Lower lobe of right lung (tissue), 2 donors: ENCODE data around the gene PRR36. TPM values are rescaled to one million over a fixed set of nuclear protein-coding genes. Genes with fewer than 3 reads are reported as not detected.

Experiments used
- ATAC-seq, 2 donors: fragments of 200-7000 bp; cut with Tn5 transposase; one replicate each; pipeline ENCODE4 v1.9.1; 2020 to 2022; ENCODE audit warnings: mild to moderate bottlenecking in 2 of 2, moderate library complexity in 2 of 2
- DNase-seq: peaks from one replicate; pipeline ENCODE4 v3.0.0-alpha.2; 2020
- H3K27ac ChIP-seq: fragments of 200-600 bp; one replicate; pipeline ENCODE4 v1.8.0; 2022
- H3K27me3 ChIP-seq: fragments of 200-600 bp; one replicate; pipeline ENCODE4 v1.8.0; 2022; ENCODE audit warnings: low read depth
- H3K36me3 ChIP-seq: fragments of 200-600 bp; one replicate; pipeline ENCODE4 v1.8.0; 2022; ENCODE audit warnings: mild to moderate bottlenecking
- H3K4me1 ChIP-seq: fragments of 200-600 bp; one replicate; pipeline ENCODE4 v1.8.0; 2022
- H3K4me3 ChIP-seq: fragments of 200-600 bp; one replicate; pipeline ENCODE4 v1.8.0; 2022; ENCODE audit warnings: mild to moderate bottlenecking
- H3K9me3 ChIP-seq: fragments of 200-600 bp; one replicate; pipeline ENCODE4 v1.8.0; 2022
- intact Hi-C: fragments of 100-400 bp; cut with DNase I; formaldehyde crosslinking; loops from one replicate; pipeline ENCODE4 v1.11.0; 2022
- total RNA-seq: library from RNA; stranded (reverse); fragmentation: NEBNext Ultra II Directional; extraction: Animal tissue kit (Norgen Biotek cat#: 25700); gene quantifications from one replicate; pipeline ENCODE4 v1.2.1, GENCODE V29; 2021
- TF ChIP-seq, protein P1 (sequence below): fragments of 200-600 bp; IDR thresholded peaks from one replicate; pipeline ENCODE4 v1.8.0; 2022; ENCODE audit warnings: antibody characterized with exemption, mild to moderate bottlenecking
- donor health status: DM: no; HTN: yes; CAD: no; lungs with severe emphysema.

PRR36 gene
- total RNA-seq, 1 donor from 2014 or later = 2.5 TPM

DNA sequence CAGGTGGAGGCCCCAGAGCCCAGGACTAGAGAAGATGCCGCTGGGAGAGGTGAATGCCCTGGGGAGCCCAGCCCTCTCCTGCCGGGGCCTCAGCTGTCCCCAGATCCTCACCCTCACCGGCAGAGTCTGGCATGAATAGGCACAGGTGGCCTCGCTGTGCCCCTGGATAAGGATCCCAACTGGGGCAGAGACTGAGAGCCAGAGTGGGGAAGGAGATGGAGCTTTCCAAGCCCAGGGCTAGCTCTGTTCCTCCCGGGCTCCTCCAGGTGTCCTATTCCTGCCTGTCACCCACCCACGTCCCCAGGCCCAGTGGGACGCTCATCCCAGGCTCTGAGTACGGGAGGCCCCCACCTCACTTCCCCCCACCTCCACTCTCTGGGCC lies 16.5 kb downstream of the PRR36 start:
- TF ChIP-seq, protein P1, sequence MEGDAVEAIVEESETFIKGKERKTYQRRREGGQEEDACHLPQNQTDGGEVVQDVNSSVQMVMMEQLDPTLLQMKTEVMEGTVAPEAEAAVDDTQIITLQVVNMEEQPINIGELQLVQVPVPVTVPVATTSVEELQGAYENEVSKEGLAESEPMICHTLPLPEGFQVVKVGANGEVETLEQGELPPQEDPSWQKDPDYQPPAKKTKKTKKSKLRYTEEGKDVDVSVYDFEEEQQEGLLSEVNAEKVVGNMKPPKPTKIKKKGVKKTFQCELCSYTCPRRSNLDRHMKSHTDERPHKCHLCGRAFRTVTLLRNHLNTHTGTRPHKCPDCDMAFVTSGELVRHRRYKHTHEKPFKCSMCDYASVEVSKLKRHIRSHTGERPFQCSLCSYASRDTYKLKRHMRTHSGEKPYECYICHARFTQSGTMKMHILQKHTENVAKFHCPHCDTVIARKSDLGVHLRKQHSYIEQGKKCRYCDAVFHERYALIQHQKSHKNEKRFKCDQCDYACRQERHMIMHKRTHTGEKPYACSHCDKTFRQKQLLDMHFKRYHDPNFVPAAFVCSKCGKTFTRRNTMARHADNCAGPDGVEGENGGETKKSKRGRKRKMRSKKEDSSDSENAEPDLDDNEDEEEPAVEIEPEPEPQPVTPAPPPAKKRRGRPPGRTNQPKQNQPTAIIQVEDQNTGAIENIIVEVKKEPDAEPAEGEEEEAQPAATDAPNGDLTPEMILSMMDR = no peak
- H3K4me3 ChIP-seq = no peak overlapping the region
- peaks cover 13% of the 10 kb centered on the region for H3K27me3 ChIP-seq
- H3K4me1 ChIP-seq = peaks cover 18% of the 10 kb centered on the region
- intact Hi-C loops = no loop called here
- H3K36me3 ChIP-seq = no peaks in the 10 kb centered on the region
- H3K27ac ChIP-seq = no peak overlapping the region
- no peak for DNase-seq
- no peak for ATAC-seq
- no peaks in the 10 kb centered on the region for H3K9me3 ChIP-seq

DNA sequence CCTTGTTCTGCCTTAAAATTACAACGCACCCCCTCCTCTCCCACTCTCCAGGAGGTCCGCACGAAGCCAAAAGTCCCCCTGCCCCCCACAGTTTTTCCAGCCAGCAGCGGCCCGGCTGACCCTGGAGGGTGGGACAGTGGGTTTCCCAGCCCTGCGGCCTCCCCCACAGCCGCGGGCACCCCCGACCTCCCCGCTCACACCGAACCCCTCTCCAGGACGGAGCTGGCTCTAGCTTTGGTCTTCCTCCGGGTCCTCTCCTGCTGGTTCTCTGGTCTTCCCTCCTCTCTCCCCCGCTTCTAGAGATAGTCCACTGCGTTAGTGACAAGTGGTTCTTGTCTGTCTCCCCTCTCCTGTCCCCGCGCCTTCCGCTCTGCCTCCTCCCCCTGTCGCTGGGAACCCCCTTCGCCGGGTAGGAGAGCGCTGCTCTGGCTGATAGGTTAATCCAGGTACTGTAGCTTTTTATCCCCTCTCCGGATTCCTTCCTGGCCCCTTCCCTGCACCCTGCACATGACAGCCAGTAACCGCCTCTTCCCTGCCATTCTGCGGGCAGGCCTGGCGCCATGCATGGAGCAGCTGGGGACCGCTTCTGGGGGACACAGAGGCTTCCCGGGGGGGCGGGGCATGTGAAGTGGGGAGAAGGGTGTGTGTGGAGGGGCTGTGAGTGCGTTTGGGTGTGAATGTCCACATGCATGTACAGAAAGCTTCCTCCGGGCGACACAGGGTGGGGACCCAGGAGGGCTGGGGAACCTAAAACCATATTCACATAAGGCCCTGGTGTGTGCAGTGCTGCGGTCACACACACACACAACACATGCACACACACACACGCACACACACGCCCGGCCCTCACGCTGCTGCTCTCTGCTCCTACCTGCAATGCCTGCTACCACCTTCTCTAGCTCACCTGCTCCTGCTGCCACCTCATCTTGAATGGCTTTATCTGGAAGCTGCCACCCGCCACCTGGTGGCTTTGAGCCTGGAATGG lies 17.2 kb downstream of the PRR36 start:
- peaks cover 13% of the 10 kb centered on the region for H3K4me1 ChIP-seq
- peaks cover 8% of the 10 kb centered on the region for H3K27me3 ChIP-seq
- no peaks in the 10 kb centered on the region for H3K9me3 ChIP-seq
- no peak overlapping the region for H3K27ac ChIP-seq
- no peak overlapping the region for H3K4me3 ChIP-seq
- no peaks in the 10 kb centered on the region for H3K36me3 ChIP-seq
- no peak for DNase-seq
- intact Hi-C loops = no loop called here
- no peak for ATAC-seq
- TF ChIP-seq, protein P1 = no peak

DNA sequence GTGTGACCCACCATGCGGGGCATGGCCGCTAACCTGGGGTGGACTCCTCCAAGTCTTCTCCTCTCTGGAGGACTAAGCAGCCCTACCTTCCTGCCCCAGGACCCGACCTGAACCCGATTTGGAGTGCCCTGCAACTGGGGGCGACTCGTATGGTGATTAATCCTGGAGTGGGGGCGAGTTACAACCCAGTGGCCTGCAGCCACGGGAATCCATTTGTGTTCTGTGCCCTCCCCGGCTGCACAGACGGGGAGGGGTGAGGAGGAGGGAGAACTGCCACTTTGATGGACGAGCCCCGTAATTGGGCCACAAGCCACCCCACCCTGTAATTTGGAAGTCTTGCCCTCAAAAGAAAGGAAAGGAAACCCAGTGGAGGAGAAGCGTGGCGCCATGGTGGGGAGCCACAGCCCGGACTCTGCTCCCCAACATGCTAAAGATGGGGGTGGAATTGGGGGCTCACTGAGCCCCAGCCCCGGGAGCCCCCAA lies 18.0 kb downstream of the PRR36 start:
- H3K27me3 ChIP-seq = peaks cover under 1% of the 10 kb centered on the region
- DNase-seq (no peak), ATAC-seq (no peak)
- TF ChIP-seq, protein P1 = no peak
- intact Hi-C loops = no loop called here
- H3K4me3 ChIP-seq = no peak overlapping the region
- H3K9me3 ChIP-seq = no peaks in the 10 kb centered on the region
- no peaks in the 10 kb centered on the region for H3K36me3 ChIP-seq
- H3K27ac ChIP-seq = no peak overlapping the region
- peaks cover 7% of the 10 kb centered on the region for H3K4me1 ChIP-seq

DNA sequence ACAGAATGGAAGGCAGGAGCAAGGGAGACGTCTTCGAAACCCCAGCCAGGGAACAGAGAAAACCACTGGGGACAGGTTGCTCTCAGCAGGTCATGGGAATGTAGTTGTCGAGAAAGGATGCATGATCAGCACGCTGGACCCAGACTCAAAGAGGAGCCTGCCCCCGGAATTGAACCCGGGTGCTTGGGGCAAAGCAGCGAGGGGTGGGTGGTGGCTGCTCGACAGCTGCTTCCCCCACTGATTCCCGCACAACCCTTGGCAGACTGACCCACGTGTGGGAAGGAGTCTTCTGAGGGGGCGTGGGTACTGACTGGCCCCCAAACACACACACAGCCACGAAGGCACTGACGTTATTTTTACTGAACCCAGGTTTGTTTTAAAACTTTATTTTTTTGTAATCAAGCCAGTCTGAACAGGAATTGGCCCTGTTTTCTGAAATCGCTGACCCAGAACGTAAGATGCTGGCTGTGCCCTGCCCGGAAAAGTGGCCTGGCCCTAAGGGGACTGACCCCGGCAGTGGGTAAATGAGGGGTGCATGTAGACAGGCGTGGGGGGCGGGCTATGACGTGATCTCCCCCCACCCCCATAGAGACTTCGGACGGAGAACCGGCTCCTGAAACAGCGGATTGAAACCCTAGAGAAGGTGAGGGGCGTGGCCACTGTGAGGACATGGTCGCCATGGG lies 18.6 kb downstream of the PRR36 start:
- Histone ChIP-seq H3K27ac (no peak overlapping the region), H3K4me1 (peaks cover 7% of the 10 kb centered on the region), H3K27me3 (no peaks in the 10 kb centered on the region), H3K4me3 (no peak overlapping the region), H3K9me3 (no peaks in the 10 kb centered on the region), H3K36me3 (no peaks in the 10 kb centered on the region)
- DNase-seq (no peak), ATAC-seq (no peak)
- TF ChIP-seq, protein P1 = no peak
- intact Hi-C loops = no loop called here

DNA sequence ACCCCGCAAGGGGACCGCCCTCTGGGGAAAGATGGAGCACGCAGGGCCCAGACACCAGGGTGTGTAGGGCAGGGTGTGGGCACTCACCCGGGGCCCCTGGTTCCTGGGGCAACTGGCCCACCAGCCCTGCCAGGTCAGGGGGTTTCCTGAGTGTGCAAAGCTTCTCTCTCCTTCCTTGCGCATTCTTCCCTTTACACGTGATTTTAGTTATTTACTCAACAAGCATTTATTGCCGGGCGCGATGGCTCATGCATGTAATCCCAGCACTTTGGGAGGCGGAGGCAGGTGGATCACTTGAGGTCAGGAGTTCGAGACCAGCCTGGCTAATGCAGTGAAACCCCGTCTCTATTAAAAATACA lies 20.4 kb downstream of the PRR36 start:
- intact Hi-C loops = no loop called here

More for the DNA sequence above, 20.4 kb downstream of the PRR36 start:
- H3K27ac ChIP-seq = no peak overlapping the region
- no peaks in the 10 kb centered on the region for H3K27me3 ChIP-seq
- no peak overlapping the region for H3K4me3 ChIP-seq
- no peaks in the 10 kb centered on the region for H3K36me3 ChIP-seq
- ATAC-seq (no peak), DNase-seq (no peak)
- H3K9me3 ChIP-seq = no peaks in the 10 kb centered on the region
- H3K4me1 ChIP-seq = peaks cover 7% of the 10 kb centered on the region
- TF ChIP-seq, protein P1 = no peak
